Naive B cell (primary cell): ENCODE measurements around the gene KHSRP. TPM values are rescaled to one million over a fixed set of nuclear protein-coding genes. Genes with fewer than 3 reads are reported as not detected.
"Not testable (repeated sequence)": the region's sequence is repeated elsewhere in the genome, so short reads cannot be mapped to it uniquely, and the experiment has no call there.

Source experiments
- ATAC-seq, 2 donors: fragments of 150-1000 bp; cut with Tn5 transposase; 2 replicates each; pipeline ENCODE4 v1.10.0; 2021; ENCODE audit warnings: low read depth in 2 of 2, mild to moderate bottlenecking in 2 of 2, moderate library complexity in 2 of 2
- DNase-seq: peaks from one replicate; pipeline ENCODE4 v3.0.0; 2022
- H3K27ac Mint-ChIP-seq, 6 donors: one replicate each; pipeline ENCODE4 v1.8.0; 2020 to 2022; ENCODE audit warnings: mild to moderate bottlenecking in 6 of 6, mixed read lengths in 6 of 6, moderate library complexity in 5 of 6, inconsistent platforms in 2 of 6
- H3K27me3 Mint-ChIP-seq, 3 donors: one replicate each; pipeline ENCODE4 v1.8.0; 2021 to 2022; ENCODE audit warnings: mixed read lengths in 3 of 3, mild to moderate bottlenecking in 1 of 3
- H3K36me3 Mint-ChIP-seq, 2 donors: one replicate each; pipeline ENCODE4 v1.8.0; 2020 to 2022; ENCODE audit warnings: mixed read lengths in 2 of 2, inconsistent platforms in 1 of 2, mild to moderate bottlenecking in 1 of 2
- H3K4me1 Mint-ChIP-seq, 3 donors: one replicate each; pipeline ENCODE4 v1.8.0; 2020 to 2022; ENCODE audit warnings: mixed read lengths in 3 of 3, inconsistent platforms in 1 of 3, mild to moderate bottlenecking in 1 of 3, moderate library complexity in 1 of 3
- H3K4me3 Mint-ChIP-seq, 8 donors: one replicate each; pipeline ENCODE4 v1.8.0; 2020 to 2022; ENCODE audit warnings: mild to moderate bottlenecking in 8 of 8, mixed read lengths in 8 of 8, moderate library complexity in 8 of 8, inconsistent platforms in 2 of 8
- H3K9me3 Mint-ChIP-seq, 7 donors: one replicate each; pipeline ENCODE4 v1.8.0; 2020 to 2022; ENCODE audit warnings: mixed read lengths in 7 of 7, mild to moderate bottlenecking in 5 of 7, inconsistent platforms in 2 of 7, moderate library complexity in 1 of 7
- polyA plus RNA-seq, 6 donors: library from polyadenylated mRNA; unstranded; fragments of 300-500 nt; fragmentation: Illumina TruSeq; gene quantifications; one replicate each; pipeline ENCODE4 v1.2.3, GENCODE V29; 2021; ENCODE audit warnings: low read depth in 6 of 6

KHSRP gene
- polyA plus RNA-seq, 6 donors from 2014 or later = 12.1 to 26.3 (median 20.6) TPM

- Mint-ChIP-seq H3K4me3 (no peak overlapping the region), H3K36me3 (no peaks in the 10 kb centered on the region), H3K9me3 (no peaks in the 10 kb centered on the region), H3K27ac (no peak overlapping the region), H3K27me3 (no peaks in the 10 kb centered on the region), H3K4me1 (no peaks in the 10 kb centered on the region)
- no peak for ATAC-seq
- DNase-seq = no peak
Observed at GRCh38 chr19:6409346-6409745, 15.3 kb downstream of the KHSRP start.

GRCh38 chr19:6406401-6406800 lies 18.2 kb downstream of the KHSRP start:
- ATAC-seq = no peak
- no peak overlapping the region for H3K27ac Mint-ChIP-seq
- H3K27me3 Mint-ChIP-seq = no peaks in the 10 kb centered on the region
- no peak for DNase-seq
- no peaks in the 10 kb centered on the region for H3K4me1 Mint-ChIP-seq
- H3K9me3 Mint-ChIP-seq = no peaks in the 10 kb centered on the region
- H3K4me3 Mint-ChIP-seq = no peak overlapping the region
- no peaks in the 10 kb centered on the region for H3K36me3 Mint-ChIP-seq

- DNase-seq (no peak), ATAC-seq (no peak)
- no peaks in the 10 kb centered on the region for H3K36me3 Mint-ChIP-seq
- no peaks in the 10 kb centered on the region for H3K4me1 Mint-ChIP-seq
- H3K27me3 Mint-ChIP-seq = no peaks in the 10 kb centered on the region
- H3K9me3 Mint-ChIP-seq = no peaks in the 10 kb centered on the region
- H3K27ac Mint-ChIP-seq = no peak overlapping the region
- no peak overlapping the region for H3K4me3 Mint-ChIP-seq
Observed at GRCh38 chr19:6402837-6403608, 21.6 kb downstream of the KHSRP start.

- H3K4me3 Mint-ChIP-seq = no peak overlapping the region
Observed at GRCh38 chr19:6402058-6402457, 22.6 kb downstream of the KHSRP start.

GRCh38 chr19:6400062-6400944 lies 24.3 kb downstream of the KHSRP start:
- not testable (repeated sequence) for ATAC-seq, H3K4me3 Mint-ChIP-seq, H3K27me3 Mint-ChIP-seq, H3K36me3 Mint-ChIP-seq, H3K4me1 Mint-ChIP-seq, DNase-seq, H3K9me3 Mint-ChIP-seq
- H3K27ac Mint-ChIP-seq = peak overlapping the region in 1 of 6 donors; percentile 39

More at GRCh38 chr19:6402058-6402457, 22.6 kb downstream of the KHSRP start:
- DNase-seq (no peak), ATAC-seq (no peak)
- H3K27ac Mint-ChIP-seq = peak overlapping the region in 1 of 6 donors; percentile 16
- H3K9me3 Mint-ChIP-seq = no peaks in the 10 kb centered on the region
- H3K27me3 Mint-ChIP-seq = no peaks in the 10 kb centered on the region
- H3K4me1 Mint-ChIP-seq = no peaks in the 10 kb centered on the region
- no peaks in the 10 kb centered on the region for H3K36me3 Mint-ChIP-seq

GRCh38 chr19:6396305-6396704 lies 28.3 kb downstream of the KHSRP start:
- peaks cover 0 to 3% (median 0%) of the 10 kb centered on the region in 7 donors for H3K9me3 Mint-ChIP-seq
- no peaks in the 10 kb centered on the region for H3K36me3 Mint-ChIP-seq
- no peak for ATAC-seq
- peak overlapping the region in 1 of 8 donors; percentile 21 for H3K4me3 Mint-ChIP-seq
- H3K4me1 Mint-ChIP-seq = peaks cover 12 to 25% (median 23%) of the 10 kb centered on the region in 3 donors
- DNase-seq = no peak
- no peaks in the 10 kb centered on the region for H3K27me3 Mint-ChIP-seq
- H3K27ac Mint-ChIP-seq = peak overlapping the region in 1 of 6 donors; percentile 79

- peak overlapping the region in 2 of 6 donors; percentile 69 to 82 for H3K27ac Mint-ChIP-seq
- H3K27me3 Mint-ChIP-seq = no peaks in the 10 kb centered on the region
- peak overlapping the region in 7 of 8 donors; percentile 35 to 98 (median 69) for H3K4me3 Mint-ChIP-seq
- H3K9me3 Mint-ChIP-seq = peaks cover 0 to 3% (median 0%) of the 10 kb centered on the region in 7 donors
- H3K4me1 Mint-ChIP-seq = peaks cover 16 to 29% (median 29%) of the 10 kb centered on the region in 3 donors
- no peaks in the 10 kb centered on the region for H3K36me3 Mint-ChIP-seq
- no peak for DNase-seq
- no peak for ATAC-seq
Observed at GRCh38 chr19:6394831-6395230, 29.8 kb downstream of the KHSRP start.

GRCh38 chr19:6393983-6394412 lies 30.6 kb downstream of the KHSRP start:
- peak overlapping the region; percentile 89 to 98 (median 96) for H3K4me3 Mint-ChIP-seq
- no peak for DNase-seq
- H3K4me1 Mint-ChIP-seq = peaks cover 16 to 29% (median 29%) of the 10 kb centered on the region in 3 donors
- ATAC-seq = no peak
- peaks cover 0 to 3% (median 0%) of the 10 kb centered on the region in 7 donors for H3K9me3 Mint-ChIP-seq
- no peaks in the 10 kb centered on the region for H3K36me3 Mint-ChIP-seq
- H3K27me3 Mint-ChIP-seq = no peaks in the 10 kb centered on the region
- H3K27ac Mint-ChIP-seq = peak overlapping the region; percentile 91 to 99 (median 99)

GRCh38 chr19:6393074-6393982 lies 31.3 kb downstream of the KHSRP start, which contains the start of gene GTF2F1:
TSS of gene GTF2F1 (minus strand) at chr19:6393164. CDS start at chr19:6392995, 169 bp downstream.
- Mint-ChIP-seq H3K4me3 (peak within 1 kb of the TSS; percentile 89 to 98 (median 96)), H3K4me1 (peaks cover 18 to 29% (median 29%) of the 10 kb centered on the region in 3 donors), H3K36me3 (peaks cover 0 to 2% of the 10 kb centered on the region in 2 donors), H3K27me3 (no peaks in the 10 kb centered on the region), H3K27ac (peak within 1 kb of the TSS; percentile 91 to 99 (median 99)), H3K9me3 (peaks cover 0 to 3% (median 0%) of the 10 kb centered on the region in 7 donors)
- ATAC-seq (peak; percentile 82), DNase-seq (peak; percentile 93)

GRCh38 chr19:6392221-6393073 lies 32.2 kb downstream of the KHSRP start:
- H3K4me3 Mint-ChIP-seq = peak overlapping the region; percentile 89 to 98 (median 96)
- peaks cover 20 to 29% (median 29%) of the 10 kb centered on the region in 3 donors for H3K4me1 Mint-ChIP-seq
- peaks cover 0 to 3% (median 0%) of the 10 kb centered on the region in 7 donors for H3K9me3 Mint-ChIP-seq
- H3K36me3 Mint-ChIP-seq = peaks cover 0 to 7% of the 10 kb centered on the region in 2 donors
- DNase-seq (no peak), ATAC-seq (peak; percentile 8 to 20)
- no peaks in the 10 kb centered on the region for H3K27me3 Mint-ChIP-seq
- H3K27ac Mint-ChIP-seq = peak overlapping the region; percentile 91 to 99 (median 99)

GRCh38 chr19:6387372-6387771 lies 37.2 kb downstream of the KHSRP start:
- Mint-ChIP-seq H3K36me3 (peaks cover 0 to 7% of the 10 kb centered on the region in 2 donors), H3K4me1 (peaks cover 13 to 15% (median 14%) of the 10 kb centered on the region in 3 donors), H3K27me3 (no peaks in the 10 kb centered on the region), H3K9me3 (peaks cover 0 to 2% (median 0%) of the 10 kb centered on the region in 7 donors), H3K27ac (no peak overlapping the region), H3K4me3 (peak overlapping the region in 1 of 8 donors; percentile 65)
- no peak for DNase-seq
- ATAC-seq = no peak

- H3K4me3 Mint-ChIP-seq = no peak overlapping the region
- ATAC-seq (no peak), DNase-seq (no peak)
- H3K4me1 Mint-ChIP-seq = peaks cover 0 to 4% (median 0%) of the 10 kb centered on the region in 3 donors
- H3K9me3 Mint-ChIP-seq = peaks cover 0 to 7% (median 3%) of the 10 kb centered on the region in 7 donors
- H3K27me3 Mint-ChIP-seq = no peaks in the 10 kb centered on the region
- peaks cover 6 to 32% of the 10 kb centered on the region in 2 donors for H3K36me3 Mint-ChIP-seq
- no peak overlapping the region for H3K27ac Mint-ChIP-seq
Observed at GRCh38 chr19:6384381-6384780, 40.2 kb downstream of the KHSRP start.
